ENCODE results near the gene SUPT3H.
"Not testable (repeated sequence)": the region's sequence is repeated elsewhere in the genome, so short reads cannot be mapped to it uniquely, and the experiment has no call there.

The SUPT3H gene

GRCh38 chr6:44915111-44915510, 462.6 kb downstream of the SUPT3H start:
- H3K36me3 ChIP-seq (ENCODE audit: control insufficient read depth in 2 of 2, insufficient read depth in 2 of 2, low read length in 2 of 2) = no peaks in the 10 kb centered on the region
- no peaks in the 10 kb centered on the region for H3K9me3 ChIP-seq (ENCODE audit: control insufficient read depth in 2 of 2, low read length in 2 of 2)
- H3K4me1 ChIP-seq (ENCODE audit: control insufficient read depth, insufficient read depth, low read length) = no peaks in the 10 kb centered on the region
- H3K4me3 ChIP-seq (ENCODE audit: low read length in 2 of 2) = no peak overlapping the region
- H3K9ac ChIP-seq (ENCODE audit: low read length in 2 of 2) = no peak overlapping the region
- no peak overlapping the region for H3K27ac ChIP-seq (ENCODE audit: low read length)
- no peaks in the 10 kb centered on the region for H3K27me3 ChIP-seq (ENCODE audit: control insufficient read depth in 1 of 2, insufficient read depth in 2 of 2, low read length in 2 of 2)

- Histone ChIP-seq H3K4me3 (ENCODE audit: low read length in 2 of 2) (no peak overlapping the region), H3K27me3 (ENCODE audit: control insufficient read depth in 1 of 2, insufficient read depth in 2 of 2, low read length in 2 of 2) (no peaks in the 10 kb centered on the region), H3K4me1 (ENCODE audit: control insufficient read depth, insufficient read depth, low read length) (no peaks in the 10 kb centered on the region), H3K9ac (ENCODE audit: low read length in 2 of 2) (no peak overlapping the region), H3K9me3 (ENCODE audit: control insufficient read depth in 2 of 2, low read length in 2 of 2) (no peaks in the 10 kb centered on the region), H3K27ac (ENCODE audit: low read length) (no peak overlapping the region), H3K36me3 (ENCODE audit: control insufficient read depth in 2 of 2, insufficient read depth in 2 of 2, low read length in 2 of 2) (no peaks in the 10 kb centered on the region)
These were observed 463.6 kb downstream of the SUPT3H start for GRCh38 chr6:44914141-44914540.

- Histone ChIP-seq H3K36me3 (ENCODE audit: control insufficient read depth in 2 of 2, insufficient read depth in 2 of 2, low read length in 2 of 2) (no peaks in the 10 kb centered on the region), H3K4me3 (ENCODE audit: low read length in 2 of 2) (no peak overlapping the region), H3K27me3 (ENCODE audit: control insufficient read depth in 1 of 2, insufficient read depth in 2 of 2, low read length in 2 of 2) (no peaks in the 10 kb centered on the region), H3K4me1 (ENCODE audit: control insufficient read depth, insufficient read depth, low read length) (no peaks in the 10 kb centered on the region), H3K9me3 (ENCODE audit: control insufficient read depth in 2 of 2, low read length in 2 of 2) (no peaks in the 10 kb centered on the region), H3K27ac (ENCODE audit: low read length) (no peak overlapping the region), H3K9ac (ENCODE audit: low read length in 2 of 2) (no peak overlapping the region)
These were observed 471.0 kb downstream of the SUPT3H start for GRCh38 chr6:44906761-44907160.

DNA sequence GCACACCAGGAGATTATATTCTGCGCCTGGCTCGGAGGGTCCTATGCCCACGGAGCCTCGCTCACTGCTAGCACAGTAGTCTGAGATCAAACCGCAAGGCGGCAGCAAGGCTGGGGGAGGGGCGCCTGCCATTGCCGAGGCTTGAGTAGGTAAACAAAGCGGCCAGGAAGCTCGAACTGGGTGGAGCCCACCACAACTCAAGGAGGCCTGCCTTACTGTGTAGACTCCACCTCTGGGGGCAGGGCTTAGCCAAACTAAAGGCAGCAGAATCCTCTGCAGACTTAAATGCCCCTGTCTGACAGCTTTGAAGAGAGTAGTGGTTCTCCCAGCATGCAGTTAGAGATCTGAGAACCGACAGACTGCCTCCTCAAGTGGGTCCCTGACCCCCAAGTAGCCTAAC, 477.4 kb downstream of the SUPT3H start:
- H3K9me3 ChIP-seq (ENCODE audit: control insufficient read depth in 2 of 2, low read length in 2 of 2); H3K9ac ChIP-seq (ENCODE audit: low read length in 2 of 2); H3K36me3 ChIP-seq (ENCODE audit: control insufficient read depth in 2 of 2, insufficient read depth in 2 of 2, low read length in 2 of 2); H3K4me1 ChIP-seq (ENCODE audit: control insufficient read depth, insufficient read depth, low read length); H3K4me3 ChIP-seq (ENCODE audit: low read length in 2 of 2); H3K27me3 ChIP-seq (ENCODE audit: control insufficient read depth in 1 of 2, insufficient read depth in 2 of 2, low read length in 2 of 2); H3K27ac ChIP-seq (ENCODE audit: low read length): not testable (repeated sequence)

- Histone ChIP-seq H3K36me3 (ENCODE audit: control insufficient read depth in 2 of 2, insufficient read depth in 2 of 2, low read length in 2 of 2) (no peaks in the 10 kb centered on the region), H3K4me3 (ENCODE audit: low read length in 2 of 2) (no peak overlapping the region), H3K9me3 (ENCODE audit: control insufficient read depth in 2 of 2, low read length in 2 of 2) (no peaks in the 10 kb centered on the region), H3K4me1 (ENCODE audit: control insufficient read depth, insufficient read depth, low read length) (no peaks in the 10 kb centered on the region), H3K27ac (ENCODE audit: low read length) (no peak overlapping the region), H3K9ac (ENCODE audit: low read length in 2 of 2) (no peak overlapping the region), H3K27me3 (ENCODE audit: control insufficient read depth in 1 of 2, insufficient read depth in 2 of 2, low read length in 2 of 2) (no peaks in the 10 kb centered on the region)
These were observed 479.3 kb downstream of the SUPT3H start for GRCh38 chr6:44898296-44898930.

- H3K4me1 ChIP-seq (ENCODE audit: control insufficient read depth, insufficient read depth, low read length) = no peaks in the 10 kb centered on the region
- no peak overlapping the region for H3K9ac ChIP-seq (ENCODE audit: low read length in 2 of 2)
- H3K9me3 ChIP-seq (ENCODE audit: control insufficient read depth in 2 of 2, low read length in 2 of 2) = no peaks in the 10 kb centered on the region
- no peaks in the 10 kb centered on the region for H3K36me3 ChIP-seq (ENCODE audit: control insufficient read depth in 2 of 2, insufficient read depth in 2 of 2, low read length in 2 of 2)
- H3K27ac ChIP-seq (ENCODE audit: low read length) = no peak overlapping the region
- no peak overlapping the region for H3K4me3 ChIP-seq (ENCODE audit: low read length in 2 of 2)
- no peaks in the 10 kb centered on the region for H3K27me3 ChIP-seq (ENCODE audit: control insufficient read depth in 1 of 2, insufficient read depth in 2 of 2, low read length in 2 of 2)
These were observed 480.4 kb downstream of the SUPT3H start for GRCh38 chr6:44897316-44897715.

DNA sequence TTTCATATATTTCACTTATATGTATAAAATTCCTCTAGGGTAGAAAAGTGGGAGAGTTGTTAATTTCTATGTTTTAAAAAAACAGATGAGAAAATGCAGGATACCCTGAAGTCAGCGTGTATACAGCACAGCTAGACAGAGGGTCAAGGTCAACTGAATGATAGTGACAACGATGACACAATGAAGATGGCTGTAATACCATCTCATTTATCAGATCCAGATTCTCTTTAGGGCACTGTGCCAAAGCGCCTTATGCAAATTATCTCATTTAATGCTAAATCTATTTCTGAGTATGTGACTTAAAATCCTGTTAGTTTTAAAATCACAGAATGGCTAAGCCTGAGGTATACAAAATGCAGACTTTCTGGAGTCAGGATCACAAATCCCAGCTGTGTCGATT, 481.0 kb downstream of the SUPT3H start:
- no peaks in the 10 kb centered on the region for H3K36me3 ChIP-seq (ENCODE audit: control insufficient read depth in 2 of 2, insufficient read depth in 2 of 2, low read length in 2 of 2)
- no peak overlapping the region for H3K4me3 ChIP-seq (ENCODE audit: low read length in 2 of 2)
- H3K9me3 ChIP-seq (ENCODE audit: control insufficient read depth in 2 of 2, low read length in 2 of 2) = no peaks in the 10 kb centered on the region
- H3K27ac ChIP-seq (ENCODE audit: low read length) = no peak overlapping the region
- H3K27me3 ChIP-seq (ENCODE audit: control insufficient read depth in 1 of 2, insufficient read depth in 2 of 2, low read length in 2 of 2) = no peaks in the 10 kb centered on the region
- no peak overlapping the region for H3K9ac ChIP-seq (ENCODE audit: low read length in 2 of 2)
- no peaks in the 10 kb centered on the region for H3K4me1 ChIP-seq (ENCODE audit: control insufficient read depth, insufficient read depth, low read length)

DNA sequence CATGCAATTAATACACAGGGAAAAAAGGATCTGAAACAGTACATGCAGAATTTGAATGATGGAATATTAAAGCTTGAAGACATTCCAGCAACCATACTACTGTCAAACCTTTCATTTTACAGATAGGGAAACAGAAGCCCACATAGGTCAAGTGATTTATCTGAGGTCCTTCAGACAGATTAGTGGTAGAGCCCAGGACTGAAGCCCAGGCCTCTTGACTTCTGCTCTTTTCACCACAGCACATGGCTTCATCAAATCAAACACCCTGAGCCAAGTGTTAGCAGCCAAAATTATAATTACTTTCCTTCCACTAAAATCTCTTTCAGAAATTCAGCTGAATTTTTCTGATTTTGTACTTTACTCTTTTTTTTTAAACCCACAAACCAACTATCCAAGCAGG, 485.2 kb downstream of the SUPT3H start:
- no peak overlapping the region for H3K9ac ChIP-seq (ENCODE audit: low read length in 2 of 2)
- H3K4me3 ChIP-seq (ENCODE audit: low read length in 2 of 2) = no peak overlapping the region
- H3K36me3 ChIP-seq (ENCODE audit: control insufficient read depth in 2 of 2, insufficient read depth in 2 of 2, low read length in 2 of 2) = no peaks in the 10 kb centered on the region
- H3K4me1 ChIP-seq (ENCODE audit: control insufficient read depth, insufficient read depth, low read length) = no peaks in the 10 kb centered on the region
- H3K9me3 ChIP-seq (ENCODE audit: control insufficient read depth in 2 of 2, low read length in 2 of 2) = no peaks in the 10 kb centered on the region
- no peaks in the 10 kb centered on the region for H3K27me3 ChIP-seq (ENCODE audit: control insufficient read depth in 1 of 2, insufficient read depth in 2 of 2, low read length in 2 of 2)
- H3K27ac ChIP-seq (ENCODE audit: low read length) = no peak overlapping the region

DNA sequence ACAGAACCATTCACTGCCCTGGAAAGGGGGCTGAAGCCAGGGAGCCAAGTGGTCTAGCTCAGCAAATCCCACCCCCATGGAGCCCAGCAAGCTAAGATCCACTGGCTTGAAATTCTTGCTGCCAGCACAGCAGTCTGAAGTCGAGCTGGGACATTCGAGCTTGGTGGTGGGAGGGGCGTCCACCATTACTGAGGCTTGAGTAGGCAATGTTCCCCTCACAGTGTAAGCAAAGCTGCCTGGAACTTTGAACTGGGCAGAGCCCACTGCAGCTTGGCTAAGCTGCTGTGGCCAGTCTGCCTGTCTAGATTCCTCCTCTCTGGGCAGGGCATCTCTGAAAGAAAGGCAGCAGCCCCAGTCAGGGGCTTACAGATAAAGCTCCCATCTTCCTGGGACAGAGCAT, 498.7 kb downstream of the SUPT3H start:
- not testable (repeated sequence) for H3K4me1 ChIP-seq (ENCODE audit: control insufficient read depth, insufficient read depth, low read length); H3K4me3 ChIP-seq (ENCODE audit: low read length in 2 of 2); H3K9ac ChIP-seq (ENCODE audit: low read length in 2 of 2)

DNA sequence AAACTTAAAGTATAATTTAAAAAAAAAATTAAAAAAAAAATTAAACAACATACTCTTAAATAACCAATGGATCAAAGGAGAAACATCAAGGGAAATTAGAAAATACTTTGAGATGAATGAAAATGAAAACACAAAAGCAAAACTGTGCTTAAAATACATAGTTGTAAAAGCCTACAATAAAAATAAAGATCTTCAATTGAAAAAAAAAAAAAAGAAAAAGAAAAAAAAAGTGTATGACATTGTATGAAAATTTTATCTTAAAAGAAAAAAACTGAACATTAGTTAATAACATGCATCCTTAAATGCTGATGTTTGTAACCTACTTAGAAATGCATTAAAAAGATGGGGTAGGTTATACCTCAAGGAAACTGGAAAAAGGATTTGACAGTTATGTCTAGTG, 501.1 kb downstream of the SUPT3H start:
- not testable (repeated sequence) for H3K9me3 ChIP-seq (ENCODE audit: control insufficient read depth in 2 of 2, low read length in 2 of 2); H3K27me3 ChIP-seq (ENCODE audit: control insufficient read depth in 1 of 2, insufficient read depth in 2 of 2, low read length in 2 of 2); H3K27ac ChIP-seq (ENCODE audit: low read length); H3K9ac ChIP-seq (ENCODE audit: low read length in 2 of 2); H3K4me3 ChIP-seq (ENCODE audit: low read length in 2 of 2); H3K36me3 ChIP-seq (ENCODE audit: control insufficient read depth in 2 of 2, insufficient read depth in 2 of 2, low read length in 2 of 2); H3K4me1 ChIP-seq (ENCODE audit: control insufficient read depth, insufficient read depth, low read length)

More for the DNA sequence above, 498.7 kb downstream of the SUPT3H start:
- H3K9me3 ChIP-seq (ENCODE audit: control insufficient read depth in 2 of 2, low read length in 2 of 2); H3K27ac ChIP-seq (ENCODE audit: low read length); H3K36me3 ChIP-seq (ENCODE audit: control insufficient read depth in 2 of 2, insufficient read depth in 2 of 2, low read length in 2 of 2); H3K27me3 ChIP-seq (ENCODE audit: control insufficient read depth in 1 of 2, insufficient read depth in 2 of 2, low read length in 2 of 2): not testable (repeated sequence)

DNA sequence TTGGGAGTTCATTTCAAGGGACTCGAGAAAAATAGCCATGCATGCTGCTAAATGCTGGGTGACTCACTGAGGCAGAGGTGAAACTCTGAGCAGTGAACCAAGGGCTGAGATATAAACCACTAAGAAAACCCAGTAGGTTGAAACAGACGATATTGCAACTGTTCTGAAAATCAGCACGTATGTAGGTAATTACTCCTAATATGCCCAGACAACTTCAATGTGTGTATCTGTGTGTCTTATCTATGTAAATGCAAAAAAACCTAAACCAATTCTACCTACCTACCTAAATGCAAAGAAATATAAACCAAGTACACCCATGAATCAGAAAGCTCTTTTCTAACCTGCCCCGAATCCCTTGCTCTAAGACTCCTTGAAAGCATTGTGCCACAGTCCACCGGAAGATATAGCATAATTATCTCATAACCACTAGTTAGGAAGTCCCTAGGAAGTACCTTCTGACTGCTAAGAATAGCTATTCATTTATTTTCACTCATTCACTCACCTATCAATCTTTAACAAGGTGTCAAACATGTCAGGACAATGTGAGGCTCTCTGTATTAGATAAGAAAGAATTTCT, 508.3 kb downstream of the SUPT3H start:
- H3K4me1 ChIP-seq (ENCODE audit: control insufficient read depth, insufficient read depth, low read length) = no peaks in the 10 kb centered on the region
- no peaks in the 10 kb centered on the region for H3K36me3 ChIP-seq (ENCODE audit: control insufficient read depth in 2 of 2, insufficient read depth in 2 of 2, low read length in 2 of 2)
- H3K27ac ChIP-seq (ENCODE audit: low read length) = no peak overlapping the region
- H3K9ac ChIP-seq (ENCODE audit: low read length in 2 of 2) = no peak overlapping the region
- H3K4me3 ChIP-seq (ENCODE audit: low read length in 2 of 2) = no peak overlapping the region
- no peaks in the 10 kb centered on the region for H3K9me3 ChIP-seq (ENCODE audit: control insufficient read depth in 2 of 2, low read length in 2 of 2)
- H3K27me3 ChIP-seq (ENCODE audit: control insufficient read depth in 1 of 2, insufficient read depth in 2 of 2, low read length in 2 of 2) = no peaks in the 10 kb centered on the region
